Suppressor macrophage (primary cell): ENCODE measurements around the gene APCDD1L.
"Not testable (repeated sequence)": the region's sequence is repeated elsewhere in the genome, so short reads cannot be mapped to it uniquely, and the experiment has no call there.

Source experiments
- DNase-seq, 4 experiments: peaks; one replicate each; pipeline ENCODE4 v3.0.0-alpha.2; 2020 to 2022

Gene APCDD1L

GRCh38 chr20:58436868-58437645 lies 78.1 kb downstream of the APCDD1L start:
- DNase-seq: no peak

GRCh38 chr20:58435237-58435636 lies 80.0 kb downstream of the APCDD1L start:
- DNase-seq: no peak

- no peak for DNase-seq
These were observed 80.9 kb downstream of the APCDD1L start for GRCh38 chr20:58434326-58434725.

- peak in 3 of 4 experiments; percentile 10 to 24 (median 22) for DNase-seq
These were observed 81.4 kb downstream of the APCDD1L start for GRCh38 chr20:58433759-58434158.

- DNase-seq: no peak
These were observed 82.1 kb downstream of the APCDD1L start for GRCh38 chr20:58433029-58433647.

GRCh38 chr20:58432186-58432954 lies 82.8 kb downstream of the APCDD1L start:
- DNase-seq: peak; percentile 35 to 62 (median 54)

GRCh38 chr20:58431134-58431533 lies 84.1 kb downstream of the APCDD1L start:
- DNase-seq: no peak

GRCh38 chr20:58429303-58429702 lies 85.9 kb downstream of the APCDD1L start:
- DNase-seq: no peak

- no peak for DNase-seq
These were observed 86.8 kb downstream of the APCDD1L start for GRCh38 chr20:58428364-58428763.

GRCh38 chr20:58427571-58427970 lies 87.6 kb downstream of the APCDD1L start:
- not testable (repeated sequence) for DNase-seq

GRCh38 chr20:58424218-58424969 lies 90.8 kb downstream of the APCDD1L start:
- no peak for DNase-seq

- DNase-seq: no peak
These were observed 93.7 kb downstream of the APCDD1L start for GRCh38 chr20:58421497-58421850.

- DNase-seq: peak in 1 of 4 experiments; percentile 10
These were observed 94.3 kb downstream of the APCDD1L start for GRCh38 chr20:58420798-58421496.

- DNase-seq: no peak
These were observed 96.0 kb downstream of the APCDD1L start for GRCh38 chr20:58418949-58419748.

- no peak for DNase-seq
These were observed 97.8 kb downstream of the APCDD1L start for GRCh38 chr20:58417438-58417837.

- DNase-seq: no peak
These were observed 98.4 kb downstream of the APCDD1L start for GRCh38 chr20:58416835-58417234.

- no peak for DNase-seq
These were observed 99.1 kb downstream of the APCDD1L start for GRCh38 chr20:58416057-58416456.

- DNase-seq: not testable (repeated sequence)
These were observed 100.4 kb downstream of the APCDD1L start for GRCh38 chr20:58414786-58415185.

- DNase-seq: not testable (repeated sequence)
These were observed 101.0 kb downstream of the APCDD1L start for GRCh38 chr20:58414216-58414615.
